Smooth muscle cell (in vitro differentiated cells): ENCODE measurements around the gene CNOT11. TPM values are rescaled to one million over a fixed set of nuclear protein-coding genes. Genes with fewer than 3 reads are reported as not detected.
A peak's percentile ranks its signal among the peaks of the same experiment; 100 is the strongest.
"Not testable (repeated sequence)": the region's sequence is repeated elsewhere in the genome, so short reads cannot be mapped to it uniquely, and the experiment has no call there.

Experiments used
- DNase-seq: peaks from one replicate; lab custom pipeline; 2025; ENCODE audit not compliant: unreplicated experiment; lab: John Stamatoyannopoulos, UW
- H2AFZ ChIP-seq: fragments of 200-600 bp; sonication (generic); 2 replicates; pipeline ENCODE4 v1.6.0; 2016; ENCODE audit warnings: antibody characterized with exemption, low read depth, mild to moderate bottlenecking
- H3F3A ChIP-seq: fragments of 200-600 bp; sonication (generic); 2 replicates; pipeline ENCODE4 v1.6.0; 2017; ENCODE audit warnings: antibody characterized with exemption, low read depth
- H3K27ac ChIP-seq: fragments of 200-600 bp; sonication (generic); 2 replicates; pipeline ENCODE4 v1.5.1; 2016; ENCODE audit warnings: low read depth, mild to moderate bottlenecking
- H3K27me3 ChIP-seq: fragments of 200-600 bp; sonication (generic); 2 replicates; pipeline ENCODE4 v1.6.1; 2016; ENCODE audit warnings: low read depth, mild to moderate bottlenecking
- H3K36me3 ChIP-seq: fragments of 200-600 bp; sonication (generic); 2 replicates; pipeline ENCODE4 v1.5.1; 2016; ENCODE audit warnings: low read depth
- H3K4me1 ChIP-seq: fragments of 200-600 bp; sonication (generic); 2 replicates; pipeline ENCODE4 v1.5.1; 2016; ENCODE audit warnings: low read depth
- H3K4me2 ChIP-seq: fragments of 200-600 bp; sonication (generic); 2 replicates; pipeline ENCODE4 v1.6.0; 2016; ENCODE audit warnings: mild to moderate bottlenecking
- H3K4me3 ChIP-seq: fragments of 200-600 bp; sonication (generic); 2 replicates; pipeline ENCODE4 v1.5.1; 2016; ENCODE audit warnings: mild to moderate bottlenecking
- H3K79me2 ChIP-seq: fragments of 200-600 bp; sonication (generic); 2 replicates; pipeline ENCODE4 v1.6.0; 2016; ENCODE audit warnings: low read depth, mild to moderate bottlenecking
- H3K9ac ChIP-seq: fragments of 200-600 bp; sonication (generic); 2 replicates; pipeline ENCODE4 v1.6.0; 2016; ENCODE audit warnings: low read depth
- H3K9me3 ChIP-seq: fragments of 200-600 bp; sonication (generic); replicated peaks from 2 replicates; pipeline ENCODE4 v1.5.1; 2016; ENCODE audit warnings: low read depth
- H4K20me1 ChIP-seq: fragments of 200-600 bp; sonication (generic); 2 replicates; pipeline ENCODE4 v1.6.0; 2016; ENCODE audit warnings: low read depth
- WGBS: methylation state at CpG from one replicate; pipeline ENCODE4 v1.1.7; 2016; ENCODE audit warnings: low lambda C conversion rate; 5-methylcytosine and 5-hydroxymethylcytosine counted together
- microRNA-seq: library from miRNA; unstranded; fragments of <30 nt; microRNA quantifications from one replicate; pipeline ENCODE4, GENCODE V29; 2016; ENCODE audit warnings: borderline number of aligned reads
- polyA plus RNA-seq: library from polyadenylated mRNA; unstranded; fragments of >200 nt; fragmentation: Nextera tagmentation; extraction: Ambion mirVana; gene quantifications from 2 replicates; pipeline ENCODE4 v1.2.1, GENCODE V29; 2016
- small RNA-seq: library from RNA; depleted of rRNA; stranded (forward); fragments of <200 nt; gene quantifications from one replicate; pipeline ENCODE3, GENCODE V24; 2014
- total RNA-seq: library from RNA; depleted of rRNA; stranded (reverse); fragments of >200 nt; gene quantifications from 2 replicates; pipeline ENCODE4 v1.2.3, GENCODE V29; 2014
- TF ChIP-seq, protein P1 (sequence below): fragments of 200-600 bp; sonication (generic); IDR thresholded peaks from 2 replicates; pipeline ENCODE4 v1.5.1; 2017; ENCODE audit warnings: borderline replicate concordance, mild to moderate bottlenecking, antibody characterized with exemption; ENCODE audit not compliant: insufficient read depth, poor library complexity, severe bottlenecking

The CNOT11 gene
- total and polyA plus RNA-seq, 2 experiments from 2014 or later = 50.0 to 65.2 TPM

DNA sequence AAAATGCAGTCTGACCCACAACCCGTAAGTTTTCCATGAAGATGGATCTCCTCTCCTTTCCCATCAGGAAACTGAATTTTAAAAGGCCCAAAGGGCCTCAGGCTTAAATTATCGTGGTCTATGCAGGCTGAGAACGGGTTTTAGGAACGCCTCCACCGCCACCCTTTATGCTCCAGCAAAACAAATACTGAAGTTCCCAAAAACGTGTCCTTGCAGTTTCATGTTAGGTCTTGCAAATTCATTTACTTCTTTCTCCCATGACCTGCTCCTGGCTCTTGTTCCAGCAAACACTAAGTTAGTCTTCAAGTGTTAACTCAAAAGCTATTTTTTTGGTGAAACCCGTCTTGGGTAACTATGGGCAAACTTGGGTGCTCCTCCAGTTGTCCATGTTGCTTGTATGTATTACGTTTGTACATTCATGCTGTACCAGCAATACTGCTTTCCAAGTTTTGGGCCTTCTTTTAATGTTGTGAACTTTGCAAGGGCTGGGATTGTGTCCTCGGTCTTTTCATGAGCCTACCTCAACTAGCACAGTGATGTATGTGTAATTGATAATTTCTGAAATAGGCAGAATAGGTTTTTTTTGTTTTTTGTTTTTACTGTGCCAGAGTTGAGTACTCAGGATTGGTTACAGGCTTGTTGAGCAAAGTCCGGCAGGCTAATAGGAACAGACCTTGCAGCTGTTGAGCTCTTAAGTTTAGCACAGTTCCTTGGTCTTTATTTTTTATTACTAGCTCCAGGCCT, 57.6 kb downstream of the CNOT11 start:
- Histone ChIP-seq H3K27ac (no peak overlapping the region), H3K36me3 (no peaks in the 10 kb centered on the region), H3K9ac (no peak overlapping the region), H3K79me2 (peaks cover 17% of the 10 kb centered on the region), H2AFZ (no peak overlapping the region), H3K4me2 (no peak overlapping the region), H3K27me3 (no peaks in the 10 kb centered on the region), H3K4me3 (no peak overlapping the region), H3K4me1 (peaks cover 3% of the 10 kb centered on the region), H3K9me3 (no peaks in the 10 kb centered on the region), H3F3A (no peaks in the 10 kb centered on the region), H4K20me1 (peaks cover 22% of the 10 kb centered on the region)
- WGBS = 86% methylated on average over 10 of the region's 10 CpGs
- TF ChIP-seq, protein P1, sequence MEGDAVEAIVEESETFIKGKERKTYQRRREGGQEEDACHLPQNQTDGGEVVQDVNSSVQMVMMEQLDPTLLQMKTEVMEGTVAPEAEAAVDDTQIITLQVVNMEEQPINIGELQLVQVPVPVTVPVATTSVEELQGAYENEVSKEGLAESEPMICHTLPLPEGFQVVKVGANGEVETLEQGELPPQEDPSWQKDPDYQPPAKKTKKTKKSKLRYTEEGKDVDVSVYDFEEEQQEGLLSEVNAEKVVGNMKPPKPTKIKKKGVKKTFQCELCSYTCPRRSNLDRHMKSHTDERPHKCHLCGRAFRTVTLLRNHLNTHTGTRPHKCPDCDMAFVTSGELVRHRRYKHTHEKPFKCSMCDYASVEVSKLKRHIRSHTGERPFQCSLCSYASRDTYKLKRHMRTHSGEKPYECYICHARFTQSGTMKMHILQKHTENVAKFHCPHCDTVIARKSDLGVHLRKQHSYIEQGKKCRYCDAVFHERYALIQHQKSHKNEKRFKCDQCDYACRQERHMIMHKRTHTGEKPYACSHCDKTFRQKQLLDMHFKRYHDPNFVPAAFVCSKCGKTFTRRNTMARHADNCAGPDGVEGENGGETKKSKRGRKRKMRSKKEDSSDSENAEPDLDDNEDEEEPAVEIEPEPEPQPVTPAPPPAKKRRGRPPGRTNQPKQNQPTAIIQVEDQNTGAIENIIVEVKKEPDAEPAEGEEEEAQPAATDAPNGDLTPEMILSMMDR = no peak
- no peak for DNase-seq

DNA sequence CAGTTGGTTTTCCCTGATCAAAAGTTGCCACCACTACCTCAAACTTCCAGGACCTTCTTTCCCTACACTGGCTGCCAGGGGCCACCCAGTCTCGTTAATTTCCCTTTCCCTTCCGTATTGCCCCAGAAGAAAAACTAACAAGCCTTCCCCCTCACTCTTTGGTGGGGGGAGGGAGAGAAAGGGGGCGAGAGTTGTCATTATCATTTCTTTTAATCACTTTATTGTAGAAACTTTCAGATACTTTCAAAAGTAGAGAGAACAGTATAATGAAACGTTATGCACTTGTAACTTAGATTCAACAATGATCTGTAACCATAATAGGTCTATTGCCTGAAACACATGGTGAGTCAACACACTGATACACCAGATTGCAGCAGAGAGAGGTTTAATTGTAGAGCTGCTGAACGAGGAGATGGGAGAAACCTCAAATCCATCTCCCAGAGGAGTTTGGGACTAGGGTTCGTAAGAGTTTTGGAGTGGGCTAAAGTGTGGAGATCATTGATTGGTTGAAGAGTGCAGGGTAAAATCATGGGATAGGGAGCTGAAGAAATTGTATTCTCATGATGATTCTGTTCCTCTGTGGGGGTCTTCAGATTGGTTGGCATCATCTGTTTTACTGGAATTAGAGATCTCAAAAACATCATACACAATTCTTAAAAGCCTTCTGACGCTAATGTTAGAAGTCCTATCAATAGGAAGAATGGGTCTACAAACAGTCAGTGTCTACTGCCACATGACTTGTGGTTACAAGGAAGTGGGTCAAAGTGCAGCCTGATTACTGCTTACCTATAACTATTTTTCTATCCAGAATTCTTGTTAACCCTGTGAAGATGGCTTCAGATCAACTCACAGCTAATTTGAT, 58.4 kb downstream of the CNOT11 start:
- WGBS = 79% methylated on average over 7 of the region's 7 CpGs
- H3K4me1 ChIP-seq = no peaks in the 10 kb centered on the region
- no peak overlapping the region for H3K9ac ChIP-seq
- no peak overlapping the region for H3K4me3 ChIP-seq
- peaks cover 13% of the 10 kb centered on the region for H4K20me1 ChIP-seq
- H3K4me2 ChIP-seq = no peak overlapping the region
- no peaks in the 10 kb centered on the region for H3K9me3 ChIP-seq
- no peak for DNase-seq
- TF ChIP-seq, protein P1 = no peak
- H3K36me3 ChIP-seq = no peaks in the 10 kb centered on the region
- H3K27me3 ChIP-seq = no peaks in the 10 kb centered on the region
- H3F3A ChIP-seq = no peaks in the 10 kb centered on the region
- no peak overlapping the region for H2AFZ ChIP-seq
- peaks cover 10% of the 10 kb centered on the region for H3K79me2 ChIP-seq
- H3K27ac ChIP-seq = no peak overlapping the region

DNA sequence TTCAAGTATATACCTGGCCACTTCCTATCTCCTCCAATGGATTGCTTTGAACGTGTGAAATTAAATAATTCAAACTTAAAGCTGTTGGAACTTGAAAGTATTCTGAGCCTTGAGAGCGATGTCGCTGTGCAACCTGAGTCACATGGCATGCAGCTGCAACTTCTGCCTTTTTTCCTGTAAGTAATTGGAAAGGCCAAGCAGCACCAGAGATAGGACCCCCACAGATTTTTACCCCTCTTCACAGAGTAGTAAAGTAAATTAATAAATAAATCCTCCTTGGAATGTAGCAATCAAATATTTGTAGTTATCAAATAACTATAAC, 59.0 kb downstream of the CNOT11 start:
- no peaks in the 10 kb centered on the region for H3K9me3 ChIP-seq
- H3K36me3 ChIP-seq = no peaks in the 10 kb centered on the region
- H3K4me2 ChIP-seq = no peak overlapping the region
- H3K4me1 ChIP-seq = no peaks in the 10 kb centered on the region
- no peak overlapping the region for H2AFZ ChIP-seq
- H3K4me3 ChIP-seq = no peak overlapping the region
- DNase-seq = no peak
- no peak overlapping the region for H3K27ac ChIP-seq
- H3K9ac ChIP-seq = no peak overlapping the region
- no peaks in the 10 kb centered on the region for H3K27me3 ChIP-seq
- TF ChIP-seq, protein P1 = no peak
- WGBS = 86% methylated on average over 3 of the region's 3 CpGs
- peaks cover 8% of the 10 kb centered on the region for H4K20me1 ChIP-seq
- peaks cover 10% of the 10 kb centered on the region for H3K79me2 ChIP-seq
- no peaks in the 10 kb centered on the region for H3F3A ChIP-seq

- not testable (repeated sequence) for H3K4me1 ChIP-seq, H3K27me3 ChIP-seq, H3K79me2 ChIP-seq, H3K27ac ChIP-seq, H4K20me1 ChIP-seq, H3K36me3 ChIP-seq, H3K4me3 ChIP-seq, H2AFZ ChIP-seq, DNase-seq, H3K4me2 ChIP-seq, H3K9ac ChIP-seq, H3K9me3 ChIP-seq, H3F3A ChIP-seq
- WGBS = 98% methylated on average over 6 of the region's 6 CpGs
These were observed 63.9 kb downstream of the CNOT11 start for GRCh38 chr2:101316568-101316967.

Small RNA genes lying within 50 kb of the gene (microRNA-seq; reads per million reads assigned to microRNA genes)
- not detected for gene MIR5696

Small RNA genes lying within 50 kb of the gene (small RNA-seq; reads per million reads assigned to genes)
- gene MIR5696 (0.08 reads per million), gene SNORD89 (334 reads per million, percentile 99 among the genes with 10 or more reads in this experiment)

Other genes with a start within 250 kb of the CNOT11 start
- gene TBC1D8, start 101.5 kb upstream of the CNOT11 start, total RNA-seq = 4.4 and 15.1 TPM in 2 replicates
- gene TBC1D8, start 101.5 kb upstream of the CNOT11 start, polyA plus RNA-seq = 0.89 and 2.1 TPM in 2 replicates
- gene RNF149, start 55.8 kb downstream of the CNOT11 start, total RNA-seq = 58.3 and 59.2 TPM in 2 replicates
- 42.6 and 63.3 TPM in 2 replicates for gene RNF149, start 55.8 kb downstream of the CNOT11 start, polyA plus RNA-seq
- 0.54 and 1.2 TPM in 2 replicates for gene CREG2, start 134.6 kb downstream of the CNOT11 start, total RNA-seq
- 0.62 and 4.0 TPM in 2 replicates for gene CREG2, start 134.6 kb downstream of the CNOT11 start, polyA plus RNA-seq
- 0.67 and 2.3 TPM in 2 replicates for gene RFX8, start 222.2 kb downstream of the CNOT11 start, total RNA-seq
- 3.0 and 3.6 TPM in 2 replicates for gene RFX8, start 222.2 kb downstream of the CNOT11 start, polyA plus RNA-seq